IMR-90 (cell line): ENCODE data around the gene KRTAP4-3. TPM values are rescaled to one million over a fixed set of nuclear protein-coding genes. Genes with fewer than 3 reads are reported as not detected.
"Not testable (repeated sequence)": the region's sequence is repeated elsewhere in the genome, so short reads cannot be mapped to it uniquely, and the experiment has no call there.

ENCODE experiments used
- ATAC-seq: fragments of 200-7000 bp; cut with Tn5 transposase; 2 replicates; pipeline ENCODE4 v1.9.1; 2020; ENCODE audit warnings: low read depth, mild to moderate bottlenecking, moderate library complexity
- BruUV-seq: library from RNA; stranded (reverse); fragments of 400-500 nt; replicated peaks from 2 replicates; lab custom pipeline; 2021; lab: Mats Ljungman, UMichigan
- CTCF ChIA-PET: fragments of 300-600 bp; formaldehyde crosslinking; extraction: SDS; loops from one replicate; lab custom pipeline; 2021; ENCODE audit warnings: antibody characterized with exemption; lab: Yijun Ruan, JAX
- POLR2A ChIA-PET: fragments of 300-600 bp; sonication (Branson Sonifier 250); formaldehyde crosslinking; loops from one replicate; lab custom pipeline; 2022; ENCODE audit warnings: antibody characterized with exemption; ENCODE audit not compliant: unreplicated experiment; lab: Charles Lee
- DNase-seq: peaks from one replicate; pipeline ENCODE4 v3.0.0; 2013
- H2AFZ ChIP-seq: replicated peaks from 2 replicates; pipeline ENCODE3; 2013; ENCODE audit warnings: low read length, mild to moderate bottlenecking; ENCODE audit not compliant: poor library complexity
- H2AK5ac ChIP-seq: 2 replicates; pipeline ENCODE4 v1.6.1; 2013; ENCODE audit warnings: low read depth, low read length, inconsistent platforms
- H2AK9ac ChIP-seq: replicated peaks from 2 replicates; pipeline ENCODE3; 2013; ENCODE audit warnings: mild to moderate bottlenecking, low read depth, low read length, moderate library complexity; ENCODE audit not compliant: poor library complexity
- H2BK120ac ChIP-seq: 2 replicates; pipeline ENCODE4 v1.6.1; 2013; ENCODE audit warnings: low read depth, low read length, inconsistent platforms
- H2BK15ac ChIP-seq: 3 replicates; pipeline ENCODE4 v1.6.1; 2013; ENCODE audit warnings: low read depth, low read length, inconsistent platforms
- H2BK20ac ChIP-seq: 2 replicates; pipeline ENCODE4 v1.6.1; 2013; ENCODE audit warnings: low read depth, mild to moderate bottlenecking, inconsistent platforms, low read length, moderate library complexity
- H2BK5ac ChIP-seq: 2 replicates; pipeline ENCODE4 v1.6.1; 2013; ENCODE audit warnings: mild to moderate bottlenecking, low read depth, low read length, inconsistent platforms; ENCODE audit not compliant: poor library complexity, severe bottlenecking
- H3K14ac ChIP-seq: replicated peaks from 2 replicates; pipeline ENCODE4 v1.6.1; 2013; ENCODE audit warnings: low read depth, low read length, inconsistent platforms
- H3K18ac ChIP-seq: 2 replicates; pipeline ENCODE4 v1.6.1; 2013; ENCODE audit warnings: low read depth, low read length, control low read depth
- H3K23ac ChIP-seq: 2 replicates; pipeline ENCODE4 v1.6.1; 2013; ENCODE audit warnings: low read depth, low read length, inconsistent platforms
- H3K27ac ChIP-seq: 2 replicates; pipeline ENCODE4 v1.5.1; 2013; ENCODE audit warnings: mild to moderate bottlenecking, control low read depth, low read length; ENCODE audit not compliant: insufficient read depth
- H3K27me3 ChIP-seq: 2 replicates; pipeline ENCODE4 v1.6.1; 2013; ENCODE audit warnings: low read length; ENCODE audit not compliant: control insufficient read depth, insufficient read depth
- H3K36me3 ChIP-seq: 2 replicates; pipeline ENCODE4 v1.6.1; 2013; ENCODE audit warnings: low read length, mixed read lengths; ENCODE audit not compliant: control insufficient read depth, insufficient read depth
- H3K4ac ChIP-seq: 2 replicates; pipeline ENCODE4 v1.6.1; 2013; ENCODE audit warnings: low read depth, low read length, inconsistent platforms
- H3K4me1 ChIP-seq: 2 replicates; pipeline ENCODE4 v1.6.1; 2013; ENCODE audit warnings: low read length, mixed read lengths; ENCODE audit not compliant: control insufficient read depth, insufficient read depth
- H3K4me2 ChIP-seq: 2 replicates; pipeline ENCODE4 v1.6.1; 2013; ENCODE audit warnings: low read depth, mild to moderate bottlenecking, control low read depth, low read length, moderate library complexity
- H3K4me3 ChIP-seq: 2 replicates; pipeline ENCODE4 v1.5.1; 2013; ENCODE audit warnings: low read depth, mild to moderate bottlenecking, control low read depth, low read length, moderate library complexity; ENCODE audit not compliant: insufficient read depth
- H3K56ac ChIP-seq: 2 replicates; pipeline ENCODE4 v1.6.1; 2013; ENCODE audit warnings: low read length, inconsistent platforms; ENCODE audit not compliant: insufficient read depth; ENCODE audit errors: extremely low read depth
- H3K79me1 ChIP-seq, 2 experiments: 2 replicates each; pipeline ENCODE4 v1.6.1; 2013; ENCODE audit warnings: low read length in 2 of 2, inconsistent platforms in 1 of 2, low read depth in 1 of 2
- H3K9ac ChIP-seq: 2 replicates; pipeline ENCODE4 v1.6.1; 2013; ENCODE audit warnings: low read depth, low read length, control low read depth
- H3K9me1 ChIP-seq: 2 replicates; pipeline ENCODE4 v1.6.1; 2013; ENCODE audit warnings: low read length, inconsistent platforms; ENCODE audit not compliant: insufficient read depth
- H3K9me3 ChIP-seq: 2 replicates; pipeline ENCODE4 v1.6.1; 2013; ENCODE audit warnings: low read length; ENCODE audit not compliant: control insufficient read depth, insufficient read depth
- H4K20me1 ChIP-seq: 2 replicates; pipeline ENCODE4 v1.6.1; 2013; ENCODE audit warnings: low read length, inconsistent platforms; ENCODE audit not compliant: insufficient read depth
- H4K5ac ChIP-seq: 2 replicates; pipeline ENCODE4 v1.6.1; 2013; ENCODE audit warnings: mild to moderate bottlenecking, low read depth, low read length, control low read depth
- H4K8ac ChIP-seq, 2 experiments: 2 replicates each; pipeline ENCODE4 v1.6.1; 2013; ENCODE audit warnings: low read depth in 2 of 2, low read length in 2 of 2, control low read depth in 1 of 2, inconsistent platforms in 1 of 2
- H4K91ac ChIP-seq: 2 replicates; pipeline ENCODE4 v1.6.1; 2013; ENCODE audit warnings: low read depth, low read length, inconsistent platforms; ENCODE audit not compliant: insufficient read depth
- WGBS, 2 experiments: methylation state at CpG; one replicate each; pipeline versions ENCODE4 v1.1.5 to v1.1.7; 2013; ENCODE audit warnings: missing lambda C conversion rate in 2 of 2; ENCODE audit not compliant: insufficient read length in 1 of 2; ENCODE audit errors: extremely low coverage in 2 of 2; 5-methylcytosine and 5-hydroxymethylcytosine counted together
- dilution Hi-C: fragments of 300-500 bp; cut with HindIII; formaldehyde crosslinking; loops from one replicate; pipeline ENCODE4 v1.14.3; 2018; ENCODE audit warnings: low sequenced_read_pairs; ENCODE audit not compliant: unreplicated experiment
- in situ Hi-C: fragments of 300-500 bp; cut with MboI; formaldehyde crosslinking; loops from 3 replicates; pipeline ENCODE4 v1.14.3; 2019; ENCODE audit warnings: low sequenced_read_pairs, inconsistent platforms, mixed read lengths
- intact Hi-C: fragments of 100-400 bp; cut with micrococcal nuclease; formaldehyde crosslinking; loops from 2 replicates; pipeline ENCODE4 v1.10.0; 2022
- polyA plus RNA-seq, 3 experiments: library from polyadenylated mRNA; depleted of rRNA; stranded (reverse); fragments of >200 nt; gene quantifications; 2 replicates each; pipeline ENCODE4 v1.2.3, GENCODE V29; 2012; ENCODE audit warnings: low replicate concordance in 1 of 3
- total RNA-seq: library from RNA; depleted of rRNA; stranded (reverse); fragments of >200 nt; gene quantifications from 2 replicates; pipeline ENCODE4 v1.2.3, GENCODE V29; 2012

The KRTAP4-3 gene
- total and polyA plus RNA-seq, 2 of the 4 experiments (the other 2 are of a cell fraction), result not detected

- in situ Hi-C loops, result not testable (repeated sequence)
Measured at GRCh38 chr17:41189837-41190318, 21.9 kb upstream of the KRTAP4-3 start, which contains the start of gene KRTAP9-1. Gene KRTAP9-1 (plus strand): TSS chr17:41189887. CDS start chr17:41189887, 0 bp downstream.

More at GRCh38 chr17:41189837-41190318, 21.9 kb upstream of the KRTAP4-3 start, which contains the start of gene KRTAP9-1:
- CTCF ChIA-PET, result interaction anchor here (0.8 kb wide), 1 partner anchor 9 kb away, joined by 3 read pairs; no protein-coding TSS in a partner anchor
- DNase-seq, H3K4me1 ChIP-seq, BruUV-seq, H4K91ac ChIP-seq, H3K18ac ChIP-seq, H3K56ac ChIP-seq, H2AFZ ChIP-seq, POLR2A ChIA-PET, H2BK5ac ChIP-seq, H4K8ac ChIP-seq, H3K9ac ChIP-seq, dilution Hi-C loops, H3K23ac ChIP-seq, H4K20me1 ChIP-seq, H3K4ac ChIP-seq, H3K79me1 ChIP-seq, H3K14ac ChIP-seq, H4K5ac ChIP-seq, H3K27ac ChIP-seq, H2BK120ac ChIP-seq, H2BK20ac ChIP-seq, H3K4me2 ChIP-seq, H2AK9ac ChIP-seq, H3K9me3 ChIP-seq, H2AK5ac ChIP-seq, H3K9me1 ChIP-seq, H3K27me3 ChIP-seq, H3K4me3 ChIP-seq, intact Hi-C loops, H2BK15ac ChIP-seq, ATAC-seq, H3K36me3 ChIP-seq: not testable (repeated sequence)
- 56% methylated on average over 1 of the region's 1 CpG; no CpG with 5 or more reads in 1 of the 2 experiments for WGBS, 2 experiments
